ENCODE measurements around the gene LSS. TPM values are rescaled to one million over a fixed set of nuclear protein-coding genes. Genes with fewer than 3 reads are reported as not detected.

Gene LSS
- total and polyA plus RNA-seq, 2 of the 8 experiments (the other 6 are each of a cell fraction or from before 2014, with no cell fraction given): 96.1 to 123 TPM

DNA sequence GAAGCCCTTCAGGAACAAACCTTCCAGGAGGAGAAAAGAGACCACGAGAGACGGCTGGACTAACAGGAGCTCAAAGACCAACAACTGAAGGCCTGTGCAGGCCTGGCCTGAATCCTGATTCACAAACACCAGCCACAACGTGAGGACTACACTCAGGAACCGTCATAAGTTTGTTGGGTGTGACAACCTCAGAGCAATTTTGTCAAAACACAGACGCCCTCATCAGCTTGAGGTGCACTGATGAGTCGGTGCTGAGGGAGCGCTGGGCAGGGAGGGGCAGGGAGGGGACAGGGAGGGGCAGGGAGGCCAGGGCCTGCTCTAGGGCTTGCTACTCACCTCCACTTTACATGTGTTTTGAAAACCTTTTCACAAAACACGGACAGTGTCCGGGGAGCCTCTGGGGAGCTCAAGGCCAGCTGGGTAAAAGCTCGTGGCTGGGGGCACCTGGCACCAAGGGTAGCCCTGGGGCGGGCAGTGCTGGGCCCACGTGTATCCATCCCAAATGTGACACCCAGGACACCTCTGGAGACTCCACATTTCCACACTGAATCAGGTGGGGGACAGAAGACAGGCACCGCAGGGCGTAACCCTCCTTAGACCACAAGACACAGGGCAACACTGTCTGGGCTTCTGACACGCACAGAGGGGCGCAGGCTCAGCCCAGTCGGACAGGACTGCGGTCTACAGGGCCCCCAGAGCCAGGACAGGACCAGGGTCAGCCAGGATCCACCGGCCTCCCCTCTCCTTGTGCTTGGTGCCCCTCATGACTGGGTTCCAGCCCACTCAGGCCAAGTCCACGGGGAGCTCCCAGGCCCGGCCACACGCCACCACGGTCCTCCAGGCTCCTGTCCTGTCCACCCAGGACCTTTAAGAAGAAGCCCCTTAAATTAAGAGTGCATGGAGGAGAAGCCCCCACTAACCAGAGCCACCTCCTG lies 16.5 kb downstream of the LSS start (continued):
- TF ChIP-seq GTF2F1 (IDR thresholded peaks at IDR 0.05; ENCODE audit: borderline replicate concordance, low read depth, low read length): no peak
- TF ChIP-seq CHD2 (IDR thresholded peaks at IDR 0.05; ENCODE audit: low read length): no peak
- no peak for TF ChIP-seq JUN (IDR thresholded peaks at IDR 0.05; ENCODE audit: low read depth, low read length)
- no peak for TF ChIP-seq MAFK (IDR thresholded peaks at IDR 0.05; ENCODE audit: low read depth, low read length)
- TF ChIP-seq ASH2L (IDR thresholded peaks at IDR 0.05; ENCODE audit: low read length): no peak
- no peak for TF ChIP-seq CEBPB (IDR thresholded peaks at IDR 0.05; ENCODE audit: low read depth, low read length)
- TF ChIP-seq, protein P1, sequence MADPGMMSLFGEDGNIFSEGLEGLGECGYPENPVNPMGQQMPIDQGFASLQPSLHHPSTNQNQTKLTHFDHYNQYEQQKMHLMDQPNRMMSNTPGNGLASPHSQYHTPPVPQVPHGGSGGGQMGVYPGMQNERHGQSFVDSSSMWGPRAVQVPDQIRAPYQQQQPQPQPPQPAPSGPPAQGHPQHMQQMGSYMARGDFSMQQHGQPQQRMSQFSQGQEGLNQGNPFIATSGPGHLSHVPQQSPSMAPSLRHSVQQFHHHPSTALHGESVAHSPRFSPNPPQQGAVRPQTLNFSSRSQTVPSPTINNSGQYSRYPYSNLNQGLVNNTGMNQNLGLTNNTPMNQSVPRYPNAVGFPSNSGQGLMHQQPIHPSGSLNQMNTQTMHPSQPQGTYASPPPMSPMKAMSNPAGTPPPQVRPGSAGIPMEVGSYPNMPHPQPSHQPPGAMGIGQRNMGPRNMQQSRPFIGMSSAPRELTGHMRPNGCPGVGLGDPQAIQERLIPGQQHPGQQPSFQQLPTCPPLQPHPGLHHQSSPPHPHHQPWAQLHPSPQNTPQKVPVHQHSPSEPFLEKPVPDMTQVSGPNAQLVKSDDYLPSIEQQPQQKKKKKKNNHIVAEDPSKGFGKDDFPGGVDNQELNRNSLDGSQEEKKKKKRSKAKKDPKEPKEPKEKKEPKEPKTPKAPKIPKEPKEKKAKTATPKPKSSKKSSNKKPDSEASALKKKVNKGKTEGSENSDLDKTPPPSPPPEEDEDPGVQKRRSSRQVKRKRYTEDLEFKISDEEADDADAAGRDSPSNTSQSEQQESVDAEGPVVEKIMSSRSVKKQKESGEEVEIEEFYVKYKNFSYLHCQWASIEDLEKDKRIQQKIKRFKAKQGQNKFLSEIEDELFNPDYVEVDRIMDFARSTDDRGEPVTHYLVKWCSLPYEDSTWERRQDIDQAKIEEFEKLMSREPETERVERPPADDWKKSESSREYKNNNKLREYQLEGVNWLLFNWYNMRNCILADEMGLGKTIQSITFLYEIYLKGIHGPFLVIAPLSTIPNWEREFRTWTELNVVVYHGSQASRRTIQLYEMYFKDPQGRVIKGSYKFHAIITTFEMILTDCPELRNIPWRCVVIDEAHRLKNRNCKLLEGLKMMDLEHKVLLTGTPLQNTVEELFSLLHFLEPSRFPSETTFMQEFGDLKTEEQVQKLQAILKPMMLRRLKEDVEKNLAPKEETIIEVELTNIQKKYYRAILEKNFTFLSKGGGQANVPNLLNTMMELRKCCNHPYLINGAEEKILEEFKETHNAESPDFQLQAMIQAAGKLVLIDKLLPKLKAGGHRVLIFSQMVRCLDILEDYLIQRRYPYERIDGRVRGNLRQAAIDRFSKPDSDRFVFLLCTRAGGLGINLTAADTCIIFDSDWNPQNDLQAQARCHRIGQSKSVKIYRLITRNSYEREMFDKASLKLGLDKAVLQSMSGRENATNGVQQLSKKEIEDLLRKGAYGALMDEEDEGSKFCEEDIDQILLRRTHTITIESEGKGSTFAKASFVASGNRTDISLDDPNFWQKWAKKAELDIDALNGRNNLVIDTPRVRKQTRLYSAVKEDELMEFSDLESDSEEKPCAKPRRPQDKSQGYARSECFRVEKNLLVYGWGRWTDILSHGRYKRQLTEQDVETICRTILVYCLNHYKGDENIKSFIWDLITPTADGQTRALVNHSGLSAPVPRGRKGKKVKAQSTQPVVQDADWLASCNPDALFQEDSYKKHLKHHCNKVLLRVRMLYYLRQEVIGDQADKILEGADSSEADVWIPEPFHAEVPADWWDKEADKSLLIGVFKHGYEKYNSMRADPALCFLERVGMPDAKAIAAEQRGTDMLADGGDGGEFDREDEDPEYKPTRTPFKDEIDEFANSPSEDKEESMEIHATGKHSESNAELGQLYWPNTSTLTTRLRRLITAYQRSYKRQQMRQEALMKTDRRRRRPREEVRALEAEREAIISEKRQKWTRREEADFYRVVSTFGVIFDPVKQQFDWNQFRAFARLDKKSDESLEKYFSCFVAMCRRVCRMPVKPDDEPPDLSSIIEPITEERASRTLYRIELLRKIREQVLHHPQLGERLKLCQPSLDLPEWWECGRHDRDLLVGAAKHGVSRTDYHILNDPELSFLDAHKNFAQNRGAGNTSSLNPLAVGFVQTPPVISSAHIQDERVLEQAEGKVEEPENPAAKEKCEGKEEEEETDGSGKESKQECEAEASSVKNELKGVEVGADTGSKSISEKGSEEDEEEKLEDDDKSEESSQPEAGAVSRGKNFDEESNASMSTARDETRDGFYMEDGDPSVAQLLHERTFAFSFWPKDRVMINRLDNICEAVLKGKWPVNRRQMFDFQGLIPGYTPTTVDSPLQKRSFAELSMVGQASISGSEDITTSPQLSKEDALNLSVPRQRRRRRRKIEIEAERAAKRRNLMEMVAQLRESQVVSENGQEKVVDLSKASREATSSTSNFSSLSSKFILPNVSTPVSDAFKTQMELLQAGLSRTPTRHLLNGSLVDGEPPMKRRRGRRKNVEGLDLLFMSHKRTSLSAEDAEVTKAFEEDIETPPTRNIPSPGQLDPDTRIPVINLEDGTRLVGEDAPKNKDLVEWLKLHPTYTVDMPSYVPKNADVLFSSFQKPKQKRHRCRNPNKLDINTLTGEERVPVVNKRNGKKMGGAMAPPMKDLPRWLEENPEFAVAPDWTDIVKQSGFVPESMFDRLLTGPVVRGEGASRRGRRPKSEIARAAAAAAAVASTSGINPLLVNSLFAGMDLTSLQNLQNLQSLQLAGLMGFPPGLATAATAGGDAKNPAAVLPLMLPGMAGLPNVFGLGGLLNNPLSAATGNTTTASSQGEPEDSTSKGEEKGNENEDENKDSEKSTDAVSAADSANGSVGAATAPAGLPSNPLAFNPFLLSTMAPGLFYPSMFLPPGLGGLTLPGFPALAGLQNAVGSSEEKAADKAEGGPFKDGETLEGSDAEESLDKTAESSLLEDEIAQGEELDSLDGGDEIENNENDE (IDR thresholded peaks at IDR 0.05; ENCODE audit: insufficient replicate concordance, low read length): no peak
- TF ChIP-seq SIRT6 (IDR thresholded peaks at IDR 0.05; ENCODE audit: low read length): no peak
- TF ChIP-seq, protein P2, sequence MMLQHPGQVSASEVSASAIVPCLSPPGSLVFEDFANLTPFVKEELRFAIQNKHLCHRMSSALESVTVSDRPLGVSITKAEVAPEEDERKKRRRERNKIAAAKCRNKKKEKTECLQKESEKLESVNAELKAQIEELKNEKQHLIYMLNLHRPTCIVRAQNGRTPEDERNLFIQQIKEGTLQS (IDR thresholded peaks at IDR 0.05; ENCODE audit: insufficient read depth, low read depth, low read length): no peak

All from H1 (cell line).